ENCODE measurements around the gene PXDN. TPM values are rescaled to one million over a fixed set of nuclear protein-coding genes. Genes with fewer than 3 reads are reported as not detected.

PXDN gene
- polyA plus RNA-seq, 6 donors from 2014 or later = 1.3 TPM; not detected in 4

DNA sequence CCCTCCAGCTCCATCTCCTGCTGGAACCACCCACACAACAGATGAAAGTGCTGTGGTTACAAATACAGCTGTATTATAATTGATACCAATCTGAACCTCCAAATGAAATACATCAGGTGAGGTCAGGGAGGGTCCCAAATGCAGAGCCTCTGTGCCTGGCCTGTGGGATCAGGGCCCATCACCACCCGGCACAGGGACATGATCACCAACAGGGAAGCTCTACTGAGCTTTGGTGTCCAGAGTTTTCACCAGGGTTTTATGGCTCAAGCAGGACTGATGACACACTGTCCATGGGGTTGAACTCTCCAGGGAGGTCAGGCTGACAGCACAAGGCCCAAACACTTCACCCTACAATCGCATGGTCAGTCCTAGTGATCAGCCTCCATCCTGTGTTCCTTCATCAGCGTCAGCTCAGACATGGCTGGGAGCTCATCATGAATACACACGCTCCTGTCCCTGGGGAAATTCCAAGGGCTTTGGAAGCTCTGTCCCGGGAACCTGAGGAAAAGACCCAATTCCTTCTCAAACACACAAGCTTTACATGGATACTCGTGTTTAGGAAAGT is 3.9 kb upstream of the PXDN start:
- Mint-ChIP-seq H3K4me3 (peak overlapping the region in 1 of 8 donors; percentile 48), H3K27ac (no peak overlapping the region), H3K4me1 (peaks cover 15 to 21% (median 18%) of the 10 kb centered on the region in 3 donors), H3K9me3 (peaks cover 0 to 6% (median 0%) of the 10 kb centered on the region in 7 donors), H3K36me3 (peaks cover 0 to 13% of the 10 kb centered on the region in 2 donors), H3K27me3 (peaks cover 43 to 68% (median 61%) of the 10 kb centered on the region in 3 donors)
- ATAC-seq (ENCODE audit: low read depth in 2 of 2) (no peak), DNase-seq (no peak)

DNA sequence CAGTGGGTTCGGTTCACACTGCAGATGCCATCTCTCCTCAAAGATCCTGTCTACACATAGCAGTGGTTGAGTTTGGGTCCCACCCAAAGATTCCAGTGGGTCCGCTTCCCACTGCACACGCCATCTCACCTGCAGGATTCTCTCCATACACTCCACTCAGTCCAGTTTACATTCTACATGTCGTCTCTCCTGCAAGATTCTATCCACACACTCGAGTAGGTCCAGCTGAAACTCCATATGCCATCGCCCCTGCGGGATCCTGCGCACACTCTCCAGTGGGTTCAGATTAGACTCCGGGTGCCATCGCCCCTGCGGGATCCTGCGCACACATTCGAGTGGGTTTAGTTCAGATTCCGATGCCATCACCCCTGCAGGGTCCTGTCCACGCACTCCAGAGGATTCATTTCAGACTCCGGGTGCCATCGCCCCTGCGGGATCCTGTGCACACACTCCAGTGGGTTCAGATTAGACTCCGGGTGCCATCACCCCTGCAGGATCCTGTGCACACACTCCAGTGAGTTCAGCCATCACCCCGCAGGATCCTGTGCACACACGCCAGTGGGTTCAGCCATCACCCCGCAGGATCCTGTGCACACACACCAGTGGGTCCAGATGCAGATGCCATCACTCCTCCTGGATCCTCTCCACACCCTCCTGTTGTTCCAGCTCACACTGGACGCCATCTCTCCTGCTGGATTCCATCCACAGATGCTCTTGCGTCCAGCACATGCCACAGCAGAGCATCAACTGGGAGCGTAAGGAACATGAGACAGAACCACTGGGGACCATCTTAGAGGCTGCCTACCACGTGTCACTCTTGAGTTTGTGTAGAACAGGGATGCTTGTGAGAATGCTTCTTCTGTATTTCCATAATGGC is 3.0 kb upstream of the PXDN start:
- no peak overlapping the region for H3K27ac Mint-ChIP-seq
- DNase-seq (no peak), ATAC-seq (ENCODE audit: low read depth in 2 of 2) (no peak)
- peaks cover 20 to 29% (median 21%) of the 10 kb centered on the region in 3 donors for H3K4me1 Mint-ChIP-seq
- H3K9me3 Mint-ChIP-seq = peaks cover 0 to 3% (median 0%) of the 10 kb centered on the region in 7 donors
- H3K36me3 Mint-ChIP-seq = peaks cover 0 to 13% of the 10 kb centered on the region in 2 donors
- H3K27me3 Mint-ChIP-seq = peaks cover 50 to 69% (median 62%) of the 10 kb centered on the region in 3 donors
- peak overlapping the region in 3 of 8 donors; percentile 29 to 64 (median 48) for H3K4me3 Mint-ChIP-seq

DNA sequence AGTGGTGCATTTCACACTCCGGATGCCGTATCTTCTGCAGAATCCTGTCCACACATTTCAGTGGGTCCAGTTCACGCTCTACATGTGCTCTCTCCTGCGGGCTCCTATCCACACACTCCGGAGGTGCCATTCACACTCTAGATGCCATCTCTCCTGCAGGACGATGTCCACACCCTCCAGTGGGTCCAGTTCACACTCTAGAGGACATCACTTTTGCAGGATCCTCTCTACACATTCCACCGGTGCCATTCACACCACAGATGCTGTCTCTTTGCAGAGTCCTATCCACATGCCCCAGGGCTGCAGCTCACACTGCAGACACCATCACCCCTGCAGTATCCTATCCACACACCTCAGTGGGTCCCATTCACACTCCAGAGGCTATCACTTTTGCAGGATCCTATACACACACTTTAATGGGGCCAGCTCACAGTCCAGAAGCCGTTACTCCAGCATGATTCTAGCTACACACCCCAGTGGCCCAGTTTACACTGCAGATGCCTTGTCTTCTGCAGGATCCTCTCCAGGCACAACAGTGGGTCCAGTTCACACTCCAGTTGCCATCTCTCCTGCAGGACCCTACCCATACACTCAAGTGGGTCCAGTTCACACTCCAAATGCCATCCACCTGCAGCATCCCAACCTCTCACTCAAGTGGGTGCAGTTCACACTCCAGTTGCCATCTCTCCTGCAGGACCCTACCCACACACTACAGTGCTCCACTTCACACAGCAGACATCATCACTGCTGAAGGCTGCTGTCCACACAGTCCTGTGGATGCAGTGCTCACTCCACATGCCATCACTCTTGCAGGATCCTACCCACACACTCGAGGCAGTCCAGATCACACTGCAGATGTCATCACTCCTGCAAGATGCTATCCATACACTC is 2.1 kb upstream of the PXDN start:
- Mint-ChIP-seq H3K4me1 (peaks cover 20 to 34% (median 26%) of the 10 kb centered on the region in 3 donors), H3K4me3 (peak overlapping the region in 5 of 8 donors; percentile 55 to 80 (median 64)), H3K27me3 (peaks cover 57 to 68% (median 63%) of the 10 kb centered on the region in 3 donors), H3K9me3 (peaks cover 0 to 3% (median 0%) of the 10 kb centered on the region in 7 donors), H3K27ac (no peak overlapping the region), H3K36me3 (peaks cover 0 to 13% of the 10 kb centered on the region in 2 donors)
- no peak for DNase-seq
- no peak for ATAC-seq (ENCODE audit: low read depth in 2 of 2)

DNA sequence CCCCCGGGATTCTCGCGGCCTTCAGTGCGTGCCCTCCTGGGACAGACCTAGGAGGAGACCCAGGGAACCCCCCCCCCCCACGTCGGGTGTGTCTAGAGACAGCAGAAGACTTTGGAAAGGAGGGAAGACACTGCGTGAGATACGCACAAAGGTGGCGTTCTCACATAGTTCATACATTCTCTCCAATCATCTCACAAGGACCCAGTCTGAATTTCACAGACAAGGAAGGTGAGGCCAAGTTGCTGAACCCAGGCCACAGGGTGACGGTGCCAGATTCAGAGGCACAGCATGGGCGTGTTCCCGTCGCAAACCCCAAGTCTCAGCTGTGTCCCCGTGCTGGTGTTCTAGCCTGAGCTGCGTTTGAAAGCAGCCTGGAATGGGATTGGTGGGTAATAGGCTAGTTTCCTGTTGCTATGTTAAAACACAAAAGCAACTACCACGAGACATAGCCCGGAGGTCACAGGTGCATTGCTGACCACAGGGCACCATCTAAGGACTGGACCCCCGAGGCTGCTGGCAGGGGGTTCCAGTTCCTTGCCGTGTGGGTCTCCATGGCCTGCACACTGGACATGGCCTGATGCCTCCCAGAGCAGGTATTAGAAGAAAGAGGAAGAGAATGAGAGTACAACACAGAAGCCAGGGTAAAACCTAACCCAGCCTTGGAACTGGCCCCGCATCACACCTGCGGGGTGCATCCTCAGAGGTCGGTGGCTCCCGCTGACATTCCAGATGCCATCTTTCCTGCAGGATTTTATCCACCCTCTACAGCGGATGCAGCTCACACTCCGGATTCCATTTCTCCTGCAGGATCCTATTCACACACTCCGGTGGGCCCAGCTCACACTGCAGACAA is 1.1 kb upstream of the PXDN start:
- DNase-seq (no peak), ATAC-seq (ENCODE audit: low read depth in 2 of 2) (no peak)
- H3K36me3 Mint-ChIP-seq = peaks cover 0 to 13% of the 10 kb centered on the region in 2 donors
- H3K4me1 Mint-ChIP-seq = peaks cover 15 to 28% (median 20%) of the 10 kb centered on the region in 3 donors
- peaks cover 54 to 60% (median 55%) of the 10 kb centered on the region in 3 donors for H3K27me3 Mint-ChIP-seq
- peak overlapping the region in 3 of 6 donors; percentile 22 to 68 (median 33) for H3K27ac Mint-ChIP-seq
- H3K9me3 Mint-ChIP-seq = peaks cover 0 to 2% (median 0%) of the 10 kb centered on the region in 7 donors
- peak overlapping the region; percentile 68 to 87 (median 80) for H3K4me3 Mint-ChIP-seq

DNA sequence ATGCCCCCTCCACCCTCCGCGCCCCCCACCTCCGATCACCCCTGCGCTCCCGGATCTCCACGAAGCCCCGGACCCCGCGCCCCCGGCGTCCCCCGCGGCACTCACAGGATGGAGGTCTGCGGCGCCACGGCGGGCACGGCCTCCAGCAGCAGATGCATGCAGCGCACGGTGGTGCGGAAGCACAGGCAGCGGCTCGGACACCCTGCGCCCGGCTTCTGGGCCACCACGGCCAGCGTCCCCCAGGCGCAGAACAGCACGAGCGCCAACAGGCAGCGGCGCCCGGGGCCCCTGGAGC is 217 bp downstream of the PXDN start:
- Mint-ChIP-seq H3K27me3 (peaks cover 49 to 55% (median 50%) of the 10 kb centered on the region in 3 donors), H3K4me3 (peak overlapping the region in 2 of 8 donors; percentile 32 to 87), H3K4me1 (peaks cover 15 to 28% (median 20%) of the 10 kb centered on the region in 3 donors), H3K36me3 (peaks cover 0 to 13% of the 10 kb centered on the region in 2 donors), H3K9me3 (peaks cover 0 to 2% (median 0%) of the 10 kb centered on the region in 7 donors), H3K27ac (no peak overlapping the region)
- DNase-seq (no peak), ATAC-seq (ENCODE audit: low read depth in 2 of 2) (no peak)

DNA sequence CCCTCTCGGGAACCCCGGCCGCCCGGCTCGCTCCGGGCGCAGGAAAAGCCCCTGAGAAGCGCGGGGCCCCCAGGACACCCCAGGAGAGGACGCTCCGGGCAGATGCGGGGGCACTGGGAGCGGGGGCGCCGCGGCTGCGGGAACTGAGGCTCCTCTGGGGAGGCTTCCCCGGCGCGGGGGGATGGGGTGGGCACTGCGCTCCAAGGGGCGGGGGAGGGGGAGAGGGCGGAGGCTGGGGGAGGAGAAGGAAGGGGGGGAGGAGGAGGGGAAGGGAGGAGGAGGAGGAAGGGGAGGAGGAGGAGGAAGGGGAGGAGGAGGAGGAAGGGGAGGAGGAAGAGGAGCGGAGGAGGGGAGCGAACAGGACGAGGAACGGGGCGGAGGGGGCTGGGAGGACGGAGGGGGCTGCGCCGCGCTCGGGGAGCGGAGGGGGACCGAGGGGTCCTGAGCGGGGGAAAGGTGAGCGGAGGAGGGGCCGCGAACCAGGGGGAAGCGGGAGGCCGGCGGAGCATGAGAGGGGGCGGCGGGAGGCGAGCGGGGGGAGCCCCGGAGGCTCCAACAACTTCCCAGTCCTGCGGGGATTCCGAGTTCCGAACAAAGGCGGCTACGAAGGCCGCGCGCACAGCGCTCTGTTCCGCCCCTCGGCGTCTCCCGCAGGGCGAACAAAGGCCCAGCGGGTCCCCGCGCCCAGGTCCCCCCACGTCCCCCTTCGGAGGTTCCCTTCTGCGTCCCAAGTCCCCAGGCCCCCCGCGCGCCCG is 742 bp downstream of the PXDN start:
- DNase-seq (no peak), ATAC-seq (ENCODE audit: low read depth in 2 of 2) (peak; percentile 6 to 18)
- peak overlapping the region in 1 of 6 donors; percentile 77 for H3K27ac Mint-ChIP-seq
- H3K27me3 Mint-ChIP-seq = peaks cover 44 to 49% (median 45%) of the 10 kb centered on the region in 3 donors
- peaks cover 0 to 2% (median 0%) of the 10 kb centered on the region in 7 donors for H3K9me3 Mint-ChIP-seq
- H3K4me3 Mint-ChIP-seq = peak overlapping the region; percentile 82 to 93 (median 88)
- H3K36me3 Mint-ChIP-seq = peaks cover 0 to 13% of the 10 kb centered on the region in 2 donors
- H3K4me1 Mint-ChIP-seq = peaks cover 15 to 28% (median 20%) of the 10 kb centered on the region in 3 donors

DNA sequence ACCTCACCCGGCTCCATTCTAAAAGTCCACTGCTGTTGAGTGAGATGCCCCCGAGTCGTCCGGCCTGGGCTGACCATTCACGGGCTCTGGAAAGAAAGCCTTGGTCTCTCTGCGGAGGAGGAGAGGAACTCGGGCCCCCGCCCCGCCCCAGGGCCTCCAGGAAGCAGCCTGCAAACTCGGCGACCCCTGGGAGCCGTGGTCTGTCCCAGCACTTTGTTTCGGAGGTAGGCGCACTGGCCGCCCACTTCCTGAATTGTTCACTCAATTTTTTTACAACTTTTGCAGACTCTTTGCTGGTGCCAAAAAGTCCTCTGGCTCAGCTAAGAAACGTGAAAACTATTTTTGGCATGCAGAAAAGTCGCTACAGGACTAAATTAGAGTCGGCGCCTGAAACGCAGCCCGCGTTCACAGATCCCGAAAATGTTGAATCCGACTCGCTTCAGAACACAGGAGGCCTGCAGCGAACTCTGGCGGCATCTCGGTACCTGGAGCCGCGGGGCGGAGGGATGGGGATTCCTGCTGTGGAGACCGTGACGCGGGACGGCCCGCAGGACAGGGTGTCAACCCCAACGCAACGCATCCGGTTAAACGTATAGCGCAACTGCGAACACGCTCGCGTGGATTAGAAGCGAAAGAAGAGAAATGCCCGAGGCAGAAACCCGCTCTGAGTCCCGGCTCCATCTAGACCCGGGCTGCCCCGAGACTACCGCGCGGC is 1.5 kb downstream of the PXDN start:
- Mint-ChIP-seq H3K9me3 (peaks cover 0 to 2% (median 0%) of the 10 kb centered on the region in 7 donors), H3K4me1 (peaks cover 15 to 28% (median 20%) of the 10 kb centered on the region in 3 donors), H3K27me3 (peaks cover 37 to 43% (median 42%) of the 10 kb centered on the region in 3 donors), H3K27ac (peak overlapping the region in 4 of 6 donors; percentile 11 to 86 (median 68)), H3K36me3 (peaks cover 0 to 13% of the 10 kb centered on the region in 2 donors), H3K4me3 (peak overlapping the region; percentile 82 to 93 (median 88))
- DNase-seq (peak; percentile 33), ATAC-seq (ENCODE audit: low read depth in 2 of 2) (peak; percentile 69 to 71)

DNA sequence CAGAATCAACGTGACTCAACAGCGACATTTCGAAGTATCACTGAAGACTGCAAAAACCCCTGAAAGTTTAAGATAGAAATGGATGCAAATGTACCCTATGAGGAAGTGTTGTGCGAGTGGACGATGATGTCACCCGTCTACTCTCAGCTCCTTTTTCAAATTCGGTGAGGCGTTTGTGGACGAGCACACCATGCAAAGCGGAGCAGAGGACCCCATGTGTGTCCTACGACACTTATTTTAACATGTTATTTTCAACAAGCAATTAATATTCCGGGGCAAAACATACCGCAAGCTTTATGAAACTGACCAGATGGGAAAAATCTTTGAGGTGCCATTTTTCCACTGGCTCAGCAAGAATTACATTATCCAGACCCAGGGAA is 2.0 kb downstream of the PXDN start:
- Mint-ChIP-seq H3K36me3 (peaks cover 0 to 13% of the 10 kb centered on the region in 2 donors), H3K27me3 (peaks cover 31 to 40% (median 37%) of the 10 kb centered on the region in 3 donors), H3K9me3 (peaks cover 0 to 2% (median 0%) of the 10 kb centered on the region in 7 donors), H3K4me1 (peaks cover 15 to 28% (median 20%) of the 10 kb centered on the region in 3 donors), H3K27ac (peak overlapping the region in 3 of 6 donors; percentile 77 to 86 (median 82)), H3K4me3 (peak overlapping the region; percentile 82 to 93 (median 88))
- peak; percentile 21 for DNase-seq
- ATAC-seq (ENCODE audit: low read depth in 2 of 2) = peak; percentile 43 to 67

DNA sequence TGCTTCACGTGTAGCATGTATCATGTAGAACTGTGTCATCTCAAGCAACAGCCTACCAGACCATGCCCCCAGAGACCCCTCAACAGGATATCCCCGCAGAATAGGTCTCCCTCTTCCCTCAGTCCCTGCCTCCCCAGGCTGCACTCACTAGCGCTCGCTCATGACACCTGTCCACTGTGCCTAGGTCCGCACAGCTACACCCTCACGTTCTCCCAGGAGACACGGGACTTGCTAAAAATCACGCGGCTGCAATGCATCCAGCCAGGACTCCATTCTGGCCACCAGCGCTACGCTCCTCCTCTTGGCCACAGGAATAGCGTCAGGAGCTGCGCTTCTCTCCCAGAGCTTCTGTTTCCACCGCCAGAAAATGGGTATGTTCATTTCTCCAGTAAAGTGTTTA is 2.5 kb downstream of the PXDN start:
- H3K4me1 Mint-ChIP-seq = peaks cover 15 to 28% (median 18%) of the 10 kb centered on the region in 3 donors
- H3K4me3 Mint-ChIP-seq = peak overlapping the region in 7 of 8 donors; percentile 37 to 93 (median 87)
- DNase-seq = no peak
- H3K9me3 Mint-ChIP-seq = peaks cover 0 to 2% (median 0%) of the 10 kb centered on the region in 7 donors
- peaks cover 0 to 10% of the 10 kb centered on the region in 2 donors for H3K36me3 Mint-ChIP-seq
- H3K27ac Mint-ChIP-seq = peak overlapping the region in 1 of 6 donors; percentile 77
- H3K27me3 Mint-ChIP-seq = peaks cover 27 to 36% (median 32%) of the 10 kb centered on the region in 3 donors
- ATAC-seq (ENCODE audit: low read depth in 2 of 2) = no peak

DNA sequence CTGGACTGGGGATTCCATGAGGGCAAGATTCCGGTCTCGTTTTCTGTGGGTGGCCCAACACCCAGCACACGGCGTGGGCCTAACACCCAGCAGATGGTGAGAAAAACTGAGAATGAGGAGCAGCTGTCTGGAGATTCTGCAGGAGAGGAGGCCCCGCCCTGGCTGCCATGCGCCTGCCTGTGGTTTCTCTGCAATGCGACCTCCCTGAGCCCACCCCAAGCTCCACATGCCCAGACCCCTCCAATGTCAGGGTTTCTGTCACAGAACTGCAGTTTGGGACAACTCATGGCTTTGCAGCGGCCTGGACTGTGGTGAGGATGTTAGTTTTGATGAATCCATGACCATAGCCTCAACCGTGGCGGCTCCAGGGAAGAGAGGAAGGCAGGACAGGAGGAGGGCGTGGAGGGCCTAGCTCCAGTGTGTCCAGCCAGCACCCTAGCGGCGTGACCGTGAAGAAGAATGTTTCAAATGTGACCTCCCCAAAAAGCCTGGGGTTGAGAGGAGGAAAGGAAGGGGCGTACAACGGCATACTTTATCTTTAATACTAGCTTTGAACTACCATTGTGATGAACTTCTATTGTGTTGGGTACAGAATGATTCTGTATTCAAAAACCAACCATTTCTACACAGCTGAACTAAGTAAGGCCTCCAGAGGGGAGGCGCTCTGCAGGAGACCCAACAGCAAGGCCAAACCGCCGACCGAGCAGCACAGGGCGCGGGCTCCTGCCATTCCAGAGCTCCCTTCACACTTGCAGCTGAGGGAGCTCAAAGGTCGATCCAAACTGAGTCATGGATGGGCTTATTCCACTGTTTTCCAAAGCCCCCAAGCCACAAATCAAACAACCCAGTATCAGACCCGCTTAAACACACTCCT is 3.4 kb downstream of the PXDN start:
- Mint-ChIP-seq H3K27me3 (peaks cover 18 to 29% (median 23%) of the 10 kb centered on the region in 3 donors), H3K9me3 (no peaks in the 10 kb centered on the region), H3K4me1 (peaks cover 13 to 24% (median 15%) of the 10 kb centered on the region in 3 donors), H3K27ac (peak overlapping the region in 2 of 6 donors; percentile 71 to 89), H3K4me3 (peak overlapping the region in 4 of 8 donors; percentile 3 to 87 (median 68)), H3K36me3 (peaks cover 0 to 1% of the 10 kb centered on the region in 2 donors)
- DNase-seq (no peak), ATAC-seq (ENCODE audit: low read depth in 2 of 2) (no peak)
